ENCODE measurements around the gene FERD3L.

DNA sequence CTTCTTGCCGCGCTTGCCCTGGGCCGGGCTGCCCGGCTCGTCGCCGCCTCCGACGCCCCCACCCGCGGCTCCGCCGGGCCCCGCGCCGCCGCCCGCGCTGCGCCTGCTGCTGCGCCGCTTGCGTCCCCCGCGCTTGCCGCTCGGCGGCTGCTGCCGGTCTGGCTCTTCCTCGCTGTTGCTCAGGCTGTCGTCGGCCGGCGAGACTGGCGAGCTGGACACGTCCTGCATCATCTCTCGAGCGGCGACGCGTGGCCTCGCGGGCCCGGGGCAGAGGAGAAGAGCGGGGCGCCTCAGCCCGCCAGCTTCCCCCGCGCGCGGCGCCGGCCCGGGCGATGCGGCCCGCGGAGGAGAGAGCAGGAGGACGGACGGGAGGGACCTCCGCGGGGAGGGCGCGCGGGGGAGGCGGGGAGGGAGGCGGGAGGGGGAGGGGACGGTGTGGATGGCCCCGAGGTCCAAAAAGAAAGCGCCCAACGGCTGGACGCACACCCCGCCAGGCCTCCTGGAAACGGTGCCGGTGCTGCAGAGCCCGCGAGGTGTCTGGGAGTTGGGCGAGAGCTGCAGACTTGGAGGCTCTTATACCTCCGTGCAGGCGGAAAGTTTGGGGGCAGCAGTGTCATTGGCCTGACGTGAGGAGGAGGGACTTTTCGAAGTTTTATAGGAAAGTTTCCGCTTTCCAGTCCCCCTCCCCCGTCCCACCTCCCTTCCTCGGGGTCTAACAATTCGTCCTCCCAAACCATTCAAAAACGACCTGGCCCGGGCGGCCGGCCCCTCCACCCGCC, 27.9 kb downstream of the FERD3L start, which contains the start of gene TWIST1:
- TF ChIP-seq CTCF (IDR thresholded peaks at IDR 0.05) (no peak), POLR2AphosphoS5 (IDR thresholded peaks at IDR 0.05) (peak; percentile 20 to 78), POLR2A (IDR thresholded peaks at IDR 0.05; ENCODE audit: low read depth) (no peak)
